Fibroblast of lung (primary cell): ENCODE measurements around the gene SLC37A1. TPM values are rescaled to one million over a fixed set of nuclear protein-coding genes. Genes with fewer than 3 reads are reported as not detected.

Experiments
- DNase-seq, 2 donors: peaks; one replicate each; pipeline versions ENCODE4 v3.0.0 to v3.0.0-alpha.2; 2010; ENCODE audit warnings: low read depth in 2 of 2
- H2AFZ ChIP-seq: 2 replicates; pipeline ENCODE4 v1.5.1; 2012; ENCODE audit warnings: low read length, control low read depth, inconsistent platforms
- H3K27ac ChIP-seq: 2 replicates; pipeline ENCODE4 v1.5.1; 2011; ENCODE audit warnings: low read length, control low read depth; ENCODE audit not compliant: insufficient read depth
- H3K27me3 ChIP-seq: 2 replicates; pipeline ENCODE4 v1.5.1; 2011; ENCODE audit warnings: mild to moderate bottlenecking, low read length; ENCODE audit not compliant: control insufficient read depth, insufficient read depth
- H3K36me3 ChIP-seq: 2 replicates; pipeline ENCODE4 v1.5.1; 2011; ENCODE audit warnings: low read length; ENCODE audit not compliant: control insufficient read depth, insufficient read depth
- H3K4me1 ChIP-seq: 2 replicates; pipeline ENCODE4 v1.5.1; 2011; ENCODE audit warnings: low read length; ENCODE audit not compliant: control insufficient read depth, insufficient read depth; ENCODE audit errors: extremely low read depth
- H3K4me2 ChIP-seq: 2 replicates; pipeline ENCODE4 v1.5.1; 2011; ENCODE audit warnings: low read length, control low read depth; ENCODE audit not compliant: insufficient read depth; ENCODE audit errors: extremely low read depth
- H3K4me3 ChIP-seq, 4 experiments: fragments of 200-600 bp in 1 of 4; sonication (generic) in 1 of 4; replicated peaks in 1 of 4; 2 replicates each; pipeline ENCODE4 v1.5.1; 2011 to 2016; ENCODE audit warnings: low read length in 4 of 4, low read depth in 3 of 4, mild to moderate bottlenecking in 3 of 4, control low read depth in 2 of 4, inconsistent platforms in 1 of 4, mixed read lengths in 1 of 4; ENCODE audit not compliant: insufficient read depth in 1 of 4; ENCODE audit errors: control extremely low read depth in 1 of 4
- H3K79me2 ChIP-seq: 2 replicates; pipeline ENCODE4 v1.5.1; 2012; ENCODE audit warnings: mild to moderate bottlenecking, low read length, inconsistent platforms; ENCODE audit not compliant: control insufficient read depth, insufficient read depth
- H3K9ac ChIP-seq: 2 replicates; pipeline ENCODE4 v1.5.1; 2011; ENCODE audit warnings: mild to moderate bottlenecking, low read length, control low read depth; ENCODE audit not compliant: insufficient read depth
- H3K9me3 ChIP-seq: 2 replicates; pipeline ENCODE4 v1.5.1; 2012; ENCODE audit warnings: low read depth, low read length; ENCODE audit not compliant: control insufficient read depth, insufficient read depth
- H4K20me1 ChIP-seq: 2 replicates; pipeline ENCODE4 v1.5.1; 2011; ENCODE audit warnings: low read length; ENCODE audit not compliant: control insufficient read depth, insufficient read depth; ENCODE audit errors: extremely low read depth
- CTCF ChIP-seq, 2 donors: IDR thresholded peaks in 1 of 2; conservative IDR thresholded peaks in 1 of 2; 1 replicate in 1 of 2; 2 replicates in 1 of 2; pipeline ENCODE4 v1.5.1; 2011 to 2012; ENCODE audit warnings: low read length in 2 of 2, control low read depth in 1 of 2, inconsistent platforms in 1 of 2, low read depth in 1 of 2, mild to moderate bottlenecking in 1 of 2
- EZH2 ChIP-seq: IDR thresholded peaks from 2 replicates; pipeline ENCODE4 v1.5.1; 2012; ENCODE audit warnings: low read length, control low read depth, mild to moderate bottlenecking; ENCODE audit errors: missing control alignments
- polyA plus RNA-seq, 2 donors: library from polyadenylated mRNA; depleted of rRNA in 1 of 2; stranded (reverse) in 1 of 2; unstranded in 1 of 2; fragments of >200 nt; gene quantifications; 2 replicates each; pipeline ENCODE4 v1.2.1, GENCODE V29; 2011 to 2012; ENCODE audit warnings: missing spikeins in 1 of 2
- total RNA-seq: library from RNA; depleted of rRNA; stranded (reverse); fragments of >200 nt; gene quantifications from 2 replicates; pipeline ENCODE4 v1.2.1, GENCODE V29; 2014

The SLC37A1 gene
- total and polyA plus RNA-seq, 2 donors (not counting 1 experiment from before 2014, with no cell fraction given) = 0.42 to 6.4 TPM

- Histone ChIP-seq H3K4me3 (no peak overlapping the region), H3K27ac (no peak overlapping the region), H3K79me2 (no peaks in the 10 kb centered on the region), H4K20me1 (no peaks in the 10 kb centered on the region), H3K27me3 (peaks cover 11% of the 10 kb centered on the region), H3K4me1 (no peaks in the 10 kb centered on the region), H2AFZ (no peak overlapping the region), H3K9me3 (no peaks in the 10 kb centered on the region), H3K4me2 (no peak overlapping the region), H3K36me3 (no peaks in the 10 kb centered on the region), H3K9ac (no peak overlapping the region)
- DNase-seq = no peak
- TF ChIP-seq CTCF (conservative IDR thresholded peaks at IDR 0.05 in 1 of 2, IDR thresholded peaks at IDR 0.05 in 1 of 2; ENCODE audit: low read depth in 1 of 2, low read length in 2 of 2) (no peak), EZH2 (no peak)
Observed at GRCh38 chr21:42486531-42486930, 27.1 kb upstream of the SLC37A1 start.

- no peak for TF ChIP-seq CTCF (conservative IDR thresholded peaks at IDR 0.05 in 1 of 2, IDR thresholded peaks at IDR 0.05 in 1 of 2; ENCODE audit: low read depth in 1 of 2, low read length in 2 of 2)
- no peak for TF ChIP-seq EZH2
- Histone ChIP-seq H3K36me3 (no peaks in the 10 kb centered on the region), H3K9ac (no peak overlapping the region), H3K4me3 (no peak overlapping the region), H3K4me1 (no peaks in the 10 kb centered on the region), H3K27me3 (peaks cover 15% of the 10 kb centered on the region), H4K20me1 (no peaks in the 10 kb centered on the region), H3K9me3 (no peaks in the 10 kb centered on the region), H3K27ac (no peak overlapping the region), H3K4me2 (no peak overlapping the region), H2AFZ (no peak overlapping the region), H3K79me2 (no peaks in the 10 kb centered on the region)
- DNase-seq = no peak
Observed at GRCh38 chr21:42489006-42489563, 24.6 kb upstream of the SLC37A1 start.

GRCh38 chr21:42489991-42490390, 23.7 kb upstream of the SLC37A1 start:
- no peak for TF ChIP-seq EZH2
- Histone ChIP-seq H3K27me3 (peaks cover 15% of the 10 kb centered on the region), H3K36me3 (no peaks in the 10 kb centered on the region), H4K20me1 (no peaks in the 10 kb centered on the region), H2AFZ (no peak overlapping the region), H3K4me1 (no peaks in the 10 kb centered on the region), H3K79me2 (no peaks in the 10 kb centered on the region), H3K4me2 (no peak overlapping the region), H3K27ac (no peak overlapping the region), H3K4me3 (no peak overlapping the region), H3K9me3 (no peaks in the 10 kb centered on the region), H3K9ac (no peak overlapping the region)
- no peak for DNase-seq
